ENCODE results near the gene ASH1L.

- TF ChIP-seq CTCF (conservative IDR thresholded peaks at IDR 0.05; ENCODE audit: low read depth in 2 of 2) (no peak), EZH2 (IDR thresholded peaks at IDR 0.05; ENCODE audit: low read depth, unreplicated experiment) (no peak), REST (IDR thresholded peaks at IDR 0.05; ENCODE audit: unreplicated experiment) (no peak), POLR2AphosphoS5 (IDR thresholded peaks at IDR 0.05; ENCODE audit: low read depth) (no peak), EZH2phosphoT487 (IDR thresholded peaks at IDR 0.05; ENCODE audit: unreplicated experiment) (no peak), JUNB (IDR thresholded peaks at IDR 0.05; ENCODE audit: unreplicated experiment) (no peak), CREB1 (CRISPR knock-in tag; IDR thresholded peaks at IDR 0.05; ENCODE audit: low read depth) (no peak), ZNF114 (CRISPR knock-in tag; IDR thresholded peaks at IDR 0.05) (no peak), NANOG (IDR thresholded peaks at IDR 0.05; ENCODE audit: borderline replicate concordance) (no peak), ZNF331 (CRISPR knock-in tag; IDR thresholded peaks at IDR 0.05; ENCODE audit: low read depth) (no peak), STAT1 (IDR thresholded peaks at IDR 0.05; ENCODE audit: unreplicated experiment) (no peak)
These were observed 34.3 kb upstream of the ASH1L start for GRCh38 chr1:155596864-155597263.

Measured in GM23338 (cell line).